GM18505 (cell line): ENCODE results near the gene AK9.

Experiments
- ATAC-seq: cut with Tn5 transposase; IDR thresholded peaks from one replicate; pipeline ENCODE4 v1.9.1; 2021; ENCODE audit not compliant: unreplicated experiment
- POLR2A ChIP-seq: IDR thresholded peaks from 4 replicates; pipeline ENCODE4 v1.6.1; 2011; ENCODE audit warnings: borderline replicate concordance; ENCODE audit not compliant: insufficient read depth, insufficient read length; ENCODE audit errors: extremely low read depth

AK9 gene

DNA sequence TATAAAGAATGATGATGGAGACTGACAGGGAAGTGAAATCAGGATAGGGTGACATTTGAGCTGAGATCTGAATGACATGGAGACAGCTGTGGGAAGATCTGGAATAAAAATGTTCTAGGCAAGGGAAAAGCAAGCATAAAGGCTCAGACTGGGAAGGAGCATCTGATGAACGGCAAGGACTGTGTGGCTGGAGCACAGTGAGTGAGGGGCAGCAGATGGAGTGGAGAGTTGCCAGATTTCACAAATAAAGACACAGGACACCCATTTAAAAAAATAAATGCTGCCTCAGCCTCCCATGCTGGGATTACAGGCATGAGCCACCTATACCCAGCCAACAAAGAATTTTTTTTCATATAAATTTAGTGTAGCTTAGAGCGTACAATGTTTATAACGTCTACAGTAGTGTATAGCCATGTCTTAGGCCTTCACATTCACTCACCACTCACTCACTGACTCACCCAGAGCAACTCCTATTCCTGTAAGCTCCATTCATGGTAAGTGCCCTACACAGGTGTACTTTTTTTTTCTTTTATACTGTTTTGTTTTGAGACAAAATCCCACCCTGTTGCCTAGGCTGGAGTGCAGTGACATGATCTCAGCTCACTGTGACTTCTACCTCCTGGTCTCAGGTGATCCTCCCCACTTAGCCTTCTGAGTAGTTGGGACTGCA is 205.6 kb downstream of the AK9 start:
- ATAC-seq = no peak
- TF ChIP-seq POLR2A = no peak

DNA sequence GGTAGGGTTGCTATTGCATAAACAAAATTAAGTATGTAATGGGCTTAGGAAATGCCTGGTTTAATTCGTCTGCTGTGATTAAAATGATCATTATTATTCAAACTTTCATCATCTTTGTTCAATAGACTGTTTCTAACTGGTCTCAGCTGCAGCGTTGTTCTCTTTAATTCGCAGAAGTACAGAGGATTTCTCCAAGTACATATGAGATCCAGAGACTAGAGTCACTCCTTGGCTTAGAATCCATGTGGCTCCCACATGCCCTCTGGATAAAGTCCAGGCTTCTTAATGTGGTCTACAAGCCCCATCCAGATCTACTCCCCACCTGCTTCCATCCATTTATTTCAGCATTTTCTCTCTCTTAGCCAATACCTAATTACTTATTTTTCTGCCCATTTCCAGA is 206.9 kb downstream of the AK9 start:
- ATAC-seq = no peak
- no peak for TF ChIP-seq POLR2A

- ATAC-seq = no peak
- no peak for TF ChIP-seq POLR2A
Measured at GRCh38 chr6:109483735-109484057, 207.3 kb downstream of the AK9 start.

- peak; percentile 77 for TF ChIP-seq POLR2A
- peak; percentile 95 for ATAC-seq
Measured at GRCh38 chr6:109482905-109483734, 207.9 kb downstream of the AK9 start, which contains the start of gene ZBTB24. Gene ZBTB24, minus strand, starts transcription at chr6:109483219. Its CDS starts 1,193 bp downstream, at chr6:109482026.

DNA sequence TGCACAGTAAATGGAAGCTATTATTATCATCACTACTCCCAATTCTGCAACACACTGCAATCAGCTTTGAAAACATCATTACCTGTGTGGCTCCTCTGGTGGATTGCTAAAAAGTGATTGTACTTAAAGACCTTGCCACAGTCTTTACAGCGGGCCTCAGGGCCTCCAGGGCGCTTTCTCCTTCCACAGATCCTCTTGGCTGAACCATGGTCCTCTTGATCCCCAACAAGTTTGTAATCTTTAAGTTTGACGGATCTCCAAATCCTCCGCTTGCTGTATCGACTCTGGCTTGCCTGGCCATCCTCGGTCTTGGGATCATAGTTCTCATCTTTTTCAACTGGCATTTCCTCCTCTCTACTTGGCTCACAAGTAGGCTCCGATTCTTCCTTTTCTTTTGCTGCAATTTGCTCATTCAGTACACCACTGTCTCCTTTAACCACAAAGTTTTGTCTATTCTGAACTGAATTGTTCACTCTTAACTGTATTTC is 210.0 kb downstream of the AK9 start:
- no peak for TF ChIP-seq POLR2A
- no peak for ATAC-seq

GRCh38 chr6:109478841-109479624 is 212.0 kb downstream of the AK9 start:
- ATAC-seq = no peak
- no peak for TF ChIP-seq POLR2A

DNA sequence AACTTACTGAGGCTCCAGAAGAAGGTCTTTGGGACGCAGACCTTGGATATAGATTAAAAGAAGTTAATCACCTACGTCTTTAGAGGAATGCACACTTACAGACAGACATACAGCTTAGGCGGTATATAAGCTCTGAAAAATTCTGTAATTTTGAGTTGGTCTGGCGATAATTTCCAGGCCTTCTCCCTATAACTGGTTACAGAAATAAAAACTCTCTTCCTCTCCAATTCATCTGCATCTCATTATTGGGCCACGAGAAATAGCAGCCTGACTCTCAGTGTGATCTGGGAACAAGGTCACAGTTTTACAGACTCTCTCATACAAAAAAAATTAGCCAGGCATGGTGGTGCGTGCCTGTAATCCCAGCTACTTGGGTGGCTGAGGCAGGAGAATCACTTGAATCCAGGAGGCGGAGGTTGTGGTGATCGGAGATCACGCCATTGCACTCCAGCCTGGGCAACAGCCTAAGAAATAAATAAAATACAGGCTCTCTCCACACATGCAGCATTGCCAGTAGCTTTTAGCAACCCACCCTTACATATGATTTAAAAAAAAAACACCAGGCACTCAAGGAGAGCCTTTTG is 212.7 kb downstream of the AK9 start:
- ATAC-seq = no peak
- TF ChIP-seq POLR2A = no peak

GRCh38 chr6:109477725-109478124 is 213.3 kb downstream of the AK9 start:
- ATAC-seq = no peak
- TF ChIP-seq POLR2A = no peak

DNA sequence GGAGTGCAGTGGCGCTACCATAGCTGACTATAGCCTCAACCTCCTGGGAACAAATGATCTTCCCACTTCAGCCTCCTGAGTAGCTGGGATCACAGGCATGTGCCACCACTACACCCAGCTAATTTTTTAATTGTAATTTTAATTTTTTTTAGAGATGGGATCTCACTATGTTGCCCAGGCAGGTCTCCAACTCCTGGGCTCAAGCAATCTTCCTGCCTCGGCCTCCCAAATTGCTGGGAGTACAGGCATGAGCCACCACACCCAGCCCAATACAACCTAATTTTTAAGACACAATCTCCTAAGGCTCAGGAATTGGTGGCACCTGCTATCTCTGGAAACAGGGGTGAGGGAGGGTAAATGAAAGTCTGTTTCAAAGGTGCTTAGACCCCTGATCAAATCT is 213.8 kb downstream of the AK9 start:
- ATAC-seq = no peak
- no peak for TF ChIP-seq POLR2A

DNA sequence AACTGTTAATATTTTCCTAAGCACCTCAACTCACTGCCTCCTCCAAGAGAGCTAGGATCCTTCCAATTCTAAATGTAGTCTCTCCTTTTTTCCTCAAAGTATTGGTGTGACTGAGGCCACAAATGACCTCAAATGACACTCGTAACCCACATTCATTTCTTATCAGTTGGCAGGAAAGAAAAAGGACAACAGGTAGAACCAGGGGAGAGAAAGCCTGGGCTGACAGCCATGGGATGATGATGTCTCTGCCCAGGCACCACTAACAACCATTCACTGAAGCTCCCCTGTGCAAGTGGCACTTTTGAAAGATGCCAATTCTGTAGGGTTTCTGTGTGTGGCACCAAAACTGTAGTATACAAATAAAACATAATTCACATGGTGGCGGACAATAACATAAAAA is 215.4 kb downstream of the AK9 start:
- TF ChIP-seq POLR2A = no peak
- no peak for ATAC-seq

DNA sequence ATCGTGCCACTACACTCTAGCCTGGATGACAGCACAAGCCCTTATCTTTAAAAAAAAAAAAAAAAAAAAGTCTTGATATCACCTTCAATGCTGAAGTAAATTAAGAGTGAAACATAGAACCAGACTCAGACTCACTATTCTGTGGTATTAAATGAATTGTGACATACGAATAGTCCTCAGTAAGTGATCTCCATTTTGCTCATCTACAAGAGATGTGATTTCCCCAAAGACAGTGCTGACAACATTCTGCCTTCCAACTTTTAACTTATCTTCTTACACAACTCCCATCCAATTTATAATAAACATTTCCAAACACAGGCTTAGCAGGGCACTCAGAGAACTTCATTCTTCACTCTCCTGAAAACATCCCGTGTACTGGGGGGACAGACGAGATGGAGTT is 216.0 kb downstream of the AK9 start:
- no peak for TF ChIP-seq POLR2A
- no peak for ATAC-seq

- no peak for ATAC-seq
- no peak for TF ChIP-seq POLR2A
Measured at GRCh38 chr6:109473120-109473519, 217.9 kb downstream of the AK9 start.
